WERI-Rb-1 (cell line): ENCODE measurements around the gene OR7G1.

Experiments used
- DNase-seq: peaks from one replicate; pipeline ENCODE4 v3.0.0-alpha.2; 2020
- H3K27ac ChIP-seq: fragments of 250-450 bp; sonication (Bioruptor Pico); 2 replicates; pipeline ENCODE4 v1.5.1; 2020; ENCODE audit warnings: mild to moderate bottlenecking, moderate library complexity
- H3K27me3 ChIP-seq: fragments of 250-450 bp; sonication (Bioruptor Pico); 2 replicates; pipeline ENCODE4 v1.5.1; 2021; ENCODE audit warnings: mild to moderate bottlenecking, low read depth, moderate library complexity; ENCODE audit not compliant: insufficient read depth, severe bottlenecking
- H3K36me3 ChIP-seq: fragments of 250-450 bp; sonication (Bioruptor Pico); 2 replicates; pipeline ENCODE4 v1.5.1; 2020; ENCODE audit warnings: mild to moderate bottlenecking, moderate library complexity
- H3K4me3 ChIP-seq: 2 replicates; pipeline ENCODE4 v1.5.1; 2011; ENCODE audit warnings: low read depth, mild to moderate bottlenecking, control low read depth, low read length
- H3K9me3 ChIP-seq: fragments of 250-450 bp; sonication (Bioruptor Pico); 2 replicates; pipeline ENCODE4 v1.5.1; 2021; ENCODE audit warnings: mild to moderate bottlenecking, moderate library complexity; ENCODE audit not compliant: severe bottlenecking
- CTCF ChIP-seq: IDR thresholded peaks from 2 replicates; pipeline ENCODE4 v1.5.1; 2011; ENCODE audit warnings: low read depth, mild to moderate bottlenecking, control low read depth, inconsistent platforms, low read length

OR7G1 gene

GRCh38 chr19:9151367-9151766 lies 35.8 kb upstream of the OR7G1 start:
- no peak overlapping the region for H3K27ac ChIP-seq
- peaks cover 9% of the 10 kb centered on the region for H3K9me3 ChIP-seq
- no peaks in the 10 kb centered on the region for H3K27me3 ChIP-seq
- DNase-seq: no peak
- no peak for TF ChIP-seq CTCF
- H3K36me3 ChIP-seq: peaks cover 39% of the 10 kb centered on the region
- H3K4me3 ChIP-seq: no peak overlapping the region

- TF ChIP-seq CTCF: no peak
- no peak overlapping the region for H3K27ac ChIP-seq
- peaks cover 9% of the 10 kb centered on the region for H3K9me3 ChIP-seq
- H3K36me3 ChIP-seq: peaks cover 37% of the 10 kb centered on the region
- DNase-seq: no peak
- no peak overlapping the region for H3K4me3 ChIP-seq
- H3K27me3 ChIP-seq: no peaks in the 10 kb centered on the region
Observed at GRCh38 chr19:9150650-9151049, 35.1 kb upstream of the OR7G1 start.

- Histone ChIP-seq H3K9me3 (peaks cover 12% of the 10 kb centered on the region), H3K27me3 (no peaks in the 10 kb centered on the region), H3K4me3 (no peak overlapping the region), H3K36me3 (peaks cover 31% of the 10 kb centered on the region), H3K27ac (no peak overlapping the region)
- no peak for TF ChIP-seq CTCF
- no peak for DNase-seq
Observed at GRCh38 chr19:9149997-9150396, 34.4 kb upstream of the OR7G1 start.

- no peak overlapping the region for H3K27ac ChIP-seq
- H3K36me3 ChIP-seq: peaks cover 33% of the 10 kb centered on the region
- peaks cover 13% of the 10 kb centered on the region for H3K9me3 ChIP-seq
- no peak for TF ChIP-seq CTCF
- DNase-seq: no peak
- no peak overlapping the region for H3K4me3 ChIP-seq
- H3K27me3 ChIP-seq: no peaks in the 10 kb centered on the region
Observed at GRCh38 chr19:9148697-9149096, 33.1 kb upstream of the OR7G1 start.

- Histone ChIP-seq H3K4me3 (no peak overlapping the region), H3K27me3 (no peaks in the 10 kb centered on the region), H3K36me3 (peaks cover 23% of the 10 kb centered on the region; the same call in 1 of the 2 replicates), H3K27ac (no peak overlapping the region), H3K9me3 (peaks cover 4% of the 10 kb centered on the region)
- TF ChIP-seq CTCF: no peak
- no peak for DNase-seq
Observed at GRCh38 chr19:9146882-9147281, 31.3 kb upstream of the OR7G1 start.

GRCh38 chr19:9144920-9145319 lies 29.4 kb upstream of the OR7G1 start:
- DNase-seq: no peak
- no peaks in the 10 kb centered on the region for H3K27me3 ChIP-seq
- no peak overlapping the region for H3K27ac ChIP-seq
- no peak for TF ChIP-seq CTCF
- H3K4me3 ChIP-seq: no peak overlapping the region
- H3K36me3 ChIP-seq: peaks cover 26% of the 10 kb centered on the region
- peaks cover 4% of the 10 kb centered on the region for H3K9me3 ChIP-seq
